H1 (cell line): Measurements from ENCODE around the gene TEX22.

Source experiments
- BRCA1 ChIP-seq: IDR thresholded peaks from 2 replicates; pipeline ENCODE4 v1.6.1; 2012; ENCODE audit warnings: low read depth, low read length, improper control_type of control experiment
- EGR1 ChIP-seq: IDR thresholded peaks from 2 replicates; pipeline ENCODE4 v1.6.1; 2011; ENCODE audit warnings: low read depth, low read length, borderline replicate concordance
- EP300 ChIP-seq, 2 experiments: IDR thresholded peaks; 1 replicate in 1 of 2; 2 replicates in 1 of 2; pipeline ENCODE4 v1.6.1; 2011 to 2012; ENCODE audit warnings: low read depth in 2 of 2, low read length in 2 of 2, mild to moderate bottlenecking in 2 of 2, borderline replicate concordance in 1 of 2, inconsistent platforms in 1 of 2, moderate library complexity in 1 of 2
- EZH2 ChIP-seq: fragments of 200-600 bp; sonication (generic); IDR thresholded peaks from 2 replicates; pipeline ENCODE4 v1.7.1; 2012; ENCODE audit warnings: low read depth, mild to moderate bottlenecking, moderate library complexity, low read length, inconsistent platforms; ENCODE audit not compliant: severe bottlenecking
- MAFK ChIP-seq: IDR thresholded peaks from 2 replicates; pipeline ENCODE4 v1.6.1; 2012; ENCODE audit warnings: low read depth, mild to moderate bottlenecking, improper control_type of control experiment, low read length
- POLR2A ChIP-seq, 2 experiments: IDR thresholded peaks; 1 replicate in 1 of 2; 2 replicates in 1 of 2; pipeline ENCODE4 v1.6.1; 2011; ENCODE audit warnings: low read depth in 2 of 2, low read length in 2 of 2, mild to moderate bottlenecking in 2 of 2; ENCODE audit errors: control extremely low read depth in 1 of 2
- POLR2AphosphoS5 ChIP-seq: IDR thresholded peaks from 2 replicates; pipeline ENCODE4 v1.6.1; 2011; ENCODE audit warnings: low read depth, low read length
- RFX5 ChIP-seq: IDR thresholded peaks from 2 replicates; pipeline ENCODE4 v1.6.1; 2011; ENCODE audit warnings: low read depth, low read length, improper control_type of control experiment, borderline replicate concordance
- TAF1 ChIP-seq: IDR thresholded peaks from 2 replicates; pipeline ENCODE4 v1.6.1; 2011; ENCODE audit warnings: mild to moderate bottlenecking, low read depth, low read length
- ZNF274 ChIP-seq: IDR thresholded peaks from 2 replicates; pipeline ENCODE4 v1.7.0; 2012; ENCODE audit warnings: low read length, borderline replicate concordance; ENCODE audit errors: extremely low read depth
- TF ChIP-seq, protein P1 (sequence below), 3 experiments: IDR thresholded peaks; 1 replicate in 2 of 3; 2 replicates in 1 of 3; pipeline versions ENCODE4 v1.5.1 to v1.6.1; 2011; ENCODE audit warnings: low read length in 3 of 3, mild to moderate bottlenecking in 3 of 3, inconsistent platforms in 2 of 3, low read depth in 1 of 3, moderate library complexity in 1 of 3; ENCODE audit not compliant: insufficient read depth in 1 of 3; ENCODE audit errors: control extremely low read depth in 1 of 3

GRCh38 chr14:105427936-105428485 lies 29.7 kb downstream of the TEX22 start:
- TF ChIP-seq POLR2AphosphoS5 (no peak), EP300 (IDR thresholded peaks at IDR 0.05; ENCODE audit: borderline replicate concordance in 1 of 2, low read depth in 2 of 2, low read length in 2 of 2) (no peak), ZNF274 (no peak), RFX5 (no peak), EGR1 (no peak), EZH2 (no peak), BRCA1 (no peak), POLR2A (IDR thresholded peaks at IDR 0.05; ENCODE audit: control extremely low read depth in 1 of 2, low read depth in 2 of 2, low read length in 2 of 2) (no peak), MAFK (no peak), TAF1 (no peak)
- TF ChIP-seq, protein P1, sequence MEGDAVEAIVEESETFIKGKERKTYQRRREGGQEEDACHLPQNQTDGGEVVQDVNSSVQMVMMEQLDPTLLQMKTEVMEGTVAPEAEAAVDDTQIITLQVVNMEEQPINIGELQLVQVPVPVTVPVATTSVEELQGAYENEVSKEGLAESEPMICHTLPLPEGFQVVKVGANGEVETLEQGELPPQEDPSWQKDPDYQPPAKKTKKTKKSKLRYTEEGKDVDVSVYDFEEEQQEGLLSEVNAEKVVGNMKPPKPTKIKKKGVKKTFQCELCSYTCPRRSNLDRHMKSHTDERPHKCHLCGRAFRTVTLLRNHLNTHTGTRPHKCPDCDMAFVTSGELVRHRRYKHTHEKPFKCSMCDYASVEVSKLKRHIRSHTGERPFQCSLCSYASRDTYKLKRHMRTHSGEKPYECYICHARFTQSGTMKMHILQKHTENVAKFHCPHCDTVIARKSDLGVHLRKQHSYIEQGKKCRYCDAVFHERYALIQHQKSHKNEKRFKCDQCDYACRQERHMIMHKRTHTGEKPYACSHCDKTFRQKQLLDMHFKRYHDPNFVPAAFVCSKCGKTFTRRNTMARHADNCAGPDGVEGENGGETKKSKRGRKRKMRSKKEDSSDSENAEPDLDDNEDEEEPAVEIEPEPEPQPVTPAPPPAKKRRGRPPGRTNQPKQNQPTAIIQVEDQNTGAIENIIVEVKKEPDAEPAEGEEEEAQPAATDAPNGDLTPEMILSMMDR (IDR thresholded peaks at IDR 0.05; ENCODE audit: control extremely low read depth in 1 of 3, insufficient read depth in 1 of 3, low read depth in 1 of 3, low read length in 3 of 3) = no peak
